Adrenal gland (tissue), 5 donors: Measurements from ENCODE around the gene ITPKC.

Experiments used
- CTCF ChIP-seq, 6 experiments: fragments of 450-650 bp in 4 of 6; fragments of 200-600 bp in 2 of 6; sonication (generic) in 1 of 6; IDR thresholded peaks; 1 replicate in 5 of 6; 2 replicates in 1 of 6; pipeline versions ENCODE4 v1.5.1 to v1.8.0; 2016 to 2021; ENCODE audit warnings: antibody characterized with exemption in 6 of 6, mild to moderate bottlenecking in 2 of 6, moderate library complexity in 1 of 6
- POLR2A ChIP-seq, 2 donors: fragments of 450-650 bp; IDR thresholded peaks; one replicate each; pipeline ENCODE4 v1.6.1; 2017; ENCODE audit warnings: antibody characterized with exemption in 2 of 2, mild to moderate bottlenecking in 2 of 2, moderate library complexity in 1 of 2
- donor health status: DM: no; HTN: no; CAD: no.

DNA sequence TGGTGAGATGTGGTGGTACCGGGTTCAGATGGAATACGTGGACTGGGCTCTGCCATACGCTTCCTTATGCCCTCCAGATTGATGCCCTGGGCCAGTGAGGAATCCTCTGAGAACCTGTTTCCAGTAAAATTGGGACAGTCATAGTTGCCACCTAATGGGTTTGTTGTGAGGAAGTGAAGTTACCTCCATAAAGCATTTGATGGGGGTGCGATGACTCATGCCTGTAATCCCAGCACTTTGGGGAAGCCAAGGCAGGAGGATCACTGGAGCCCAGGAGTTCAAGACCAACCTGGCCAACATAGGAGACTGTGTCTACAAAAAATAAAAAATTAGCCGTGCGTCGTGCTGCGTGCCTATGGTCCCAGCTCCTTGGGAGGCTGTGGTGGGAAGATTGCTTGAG lies 38.9 kb downstream of the ITPKC start:
- no peak for TF ChIP-seq CTCF (IDR thresholded peaks at IDR 0.05)
- no peak for TF ChIP-seq POLR2A (IDR thresholded peaks at IDR 0.05)
